HG02852 (cell line): ENCODE measurements around the gene HUS1.
"Not testable (repeated sequence)": the region's sequence is repeated elsewhere in the genome, so short reads cannot be mapped to it uniquely, and the experiment has no call there.

ENCODE experiments used
- ATAC-seq: cut with Tn5 transposase; IDR thresholded peaks from one replicate; pipeline ENCODE4 v1.9.1; 2021; ENCODE audit warnings: mild to moderate bottlenecking, moderate library complexity; ENCODE audit not compliant: unreplicated experiment

HUS1 gene

DNA sequence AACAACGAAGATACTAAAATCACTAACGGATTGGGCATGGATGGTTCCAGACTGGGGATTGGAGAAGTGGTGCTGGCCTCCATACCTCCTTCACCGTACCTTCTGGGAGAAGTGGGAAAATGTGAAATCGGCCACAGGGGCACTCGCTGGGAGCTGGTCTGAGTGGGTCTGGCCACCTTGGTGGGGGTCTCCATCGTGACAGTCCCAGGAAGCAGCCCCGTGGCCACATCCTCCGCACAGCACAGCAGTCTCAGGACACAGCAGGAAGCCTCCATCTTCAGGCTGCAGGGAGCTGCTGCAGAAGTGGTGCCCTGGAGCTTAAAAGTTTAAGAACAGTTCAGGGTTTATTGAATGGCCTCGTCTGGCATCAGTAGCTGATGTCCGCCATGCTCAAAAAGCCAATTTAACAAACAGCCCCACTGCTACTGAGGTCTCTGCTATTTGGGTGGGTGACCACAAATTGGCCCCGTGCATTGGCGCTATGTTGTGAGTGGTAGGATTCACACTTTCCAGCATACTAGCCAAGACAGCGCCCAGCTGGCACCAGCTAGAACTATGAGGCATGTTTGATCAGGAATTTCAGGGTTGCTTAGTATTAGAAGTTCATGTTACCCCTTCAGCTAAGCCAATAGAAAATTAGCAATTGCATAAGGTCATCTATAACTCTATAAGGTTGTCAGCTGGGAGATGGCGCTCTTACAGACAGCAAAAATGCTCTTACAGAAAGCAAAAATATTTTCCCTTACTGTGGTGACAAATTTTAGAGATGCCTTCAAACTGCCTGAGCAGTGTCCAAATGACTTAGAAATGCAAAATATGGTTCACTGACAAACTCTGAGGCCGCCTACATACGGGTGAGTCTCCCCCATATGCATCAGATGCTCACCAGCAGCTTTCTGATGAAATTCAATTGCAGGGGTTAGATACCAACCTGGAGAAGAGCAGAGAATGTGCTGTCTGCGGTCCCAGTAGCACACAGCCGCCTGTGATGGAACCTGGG is 48.1 kb downstream of the HUS1 start:
- ATAC-seq = peak; percentile 34

DNA sequence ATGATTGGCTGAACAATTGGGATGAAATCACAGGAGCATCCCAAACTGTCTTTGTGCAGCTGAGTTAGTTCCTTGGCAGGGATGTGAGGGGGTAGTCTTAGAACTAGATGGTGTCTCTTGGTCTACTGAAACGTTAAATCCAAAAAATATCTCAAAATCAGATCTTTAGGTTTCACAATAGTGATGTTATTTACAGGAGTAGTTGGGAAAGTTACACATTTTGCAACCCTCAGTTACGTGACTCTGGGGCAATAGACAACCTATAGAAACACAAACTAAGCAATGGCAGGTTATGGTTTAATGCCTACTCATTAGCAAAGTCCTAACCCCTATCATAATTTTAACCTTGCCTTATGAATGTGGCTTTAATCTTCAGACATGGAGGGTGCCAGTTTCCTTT is 55.1 kb downstream of the HUS1 start:
- no peak for ATAC-seq

DNA sequence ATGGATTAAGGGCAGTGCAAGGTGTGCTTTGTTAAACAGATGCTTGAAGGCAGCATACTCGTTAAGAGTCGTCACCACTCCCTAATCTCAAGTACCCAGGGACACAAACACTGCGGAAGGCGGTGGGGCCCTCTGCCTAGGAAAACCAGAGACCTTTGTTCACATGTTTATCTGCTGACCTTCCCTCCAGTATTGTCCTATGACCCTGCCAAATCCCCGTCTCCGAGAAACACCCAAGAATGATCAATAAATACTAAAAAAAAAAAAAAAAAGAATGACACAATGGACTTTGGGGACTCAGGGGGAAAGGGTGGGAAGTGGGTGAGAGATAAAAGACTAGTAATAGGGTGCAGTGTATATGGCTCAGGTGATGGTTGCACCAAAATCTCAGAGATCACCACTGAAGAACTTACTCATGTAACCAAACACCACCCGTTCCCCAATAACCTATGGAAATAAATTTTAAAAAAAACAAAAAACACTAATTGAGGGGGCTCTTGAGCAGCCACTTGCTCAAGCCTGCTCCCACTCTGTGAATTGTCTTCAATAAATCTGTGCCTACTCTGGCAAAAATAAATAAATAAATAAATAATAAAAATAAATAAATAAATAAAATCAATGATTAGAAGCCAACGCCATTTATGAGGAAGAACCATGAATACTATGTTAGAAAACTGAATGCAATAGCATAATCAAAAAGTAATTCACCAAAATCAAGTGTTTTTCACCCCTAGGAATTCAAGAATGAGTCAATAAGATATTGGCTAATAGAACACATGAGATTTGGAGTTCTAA is 56.1 kb downstream of the HUS1 start:
- not testable (repeated sequence) for ATAC-seq

DNA sequence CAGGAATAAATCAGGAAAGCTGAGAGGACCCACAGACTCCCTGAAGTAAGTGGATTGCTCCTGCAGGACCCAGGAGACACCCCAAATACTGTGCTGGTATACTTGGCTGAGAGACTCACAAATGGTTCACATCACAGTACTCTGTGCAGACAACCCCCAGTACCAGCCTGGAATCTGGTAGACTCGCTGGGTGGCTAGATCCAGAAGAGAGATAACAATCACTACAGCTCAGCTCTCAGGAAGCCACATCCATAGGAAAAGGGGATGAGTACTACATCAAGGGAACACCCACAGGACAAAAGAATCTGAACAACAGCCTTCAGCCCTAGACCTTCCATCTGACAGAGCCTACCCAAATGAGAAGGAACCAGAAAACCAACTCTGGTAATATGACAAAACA is 62.9 kb downstream of the HUS1 start:
- not testable (repeated sequence) for ATAC-seq

DNA sequence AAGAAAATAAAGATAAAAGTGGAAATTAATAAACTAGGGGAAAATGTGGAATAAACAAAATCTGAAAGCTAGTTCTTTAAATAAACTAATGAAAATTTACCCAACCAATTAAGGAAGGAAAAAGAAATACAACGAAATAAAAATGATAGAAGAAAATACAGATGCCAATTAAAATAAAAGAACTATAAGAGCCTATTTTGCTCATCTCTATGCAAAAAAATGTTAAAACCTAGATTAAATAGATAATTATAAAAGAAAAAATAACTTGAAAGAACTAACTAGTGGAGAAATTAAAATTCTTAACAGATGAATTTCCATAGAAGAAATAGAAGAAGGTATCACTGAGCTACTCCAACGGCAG is 63.8 kb downstream of the HUS1 start:
- no peak for ATAC-seq

DNA sequence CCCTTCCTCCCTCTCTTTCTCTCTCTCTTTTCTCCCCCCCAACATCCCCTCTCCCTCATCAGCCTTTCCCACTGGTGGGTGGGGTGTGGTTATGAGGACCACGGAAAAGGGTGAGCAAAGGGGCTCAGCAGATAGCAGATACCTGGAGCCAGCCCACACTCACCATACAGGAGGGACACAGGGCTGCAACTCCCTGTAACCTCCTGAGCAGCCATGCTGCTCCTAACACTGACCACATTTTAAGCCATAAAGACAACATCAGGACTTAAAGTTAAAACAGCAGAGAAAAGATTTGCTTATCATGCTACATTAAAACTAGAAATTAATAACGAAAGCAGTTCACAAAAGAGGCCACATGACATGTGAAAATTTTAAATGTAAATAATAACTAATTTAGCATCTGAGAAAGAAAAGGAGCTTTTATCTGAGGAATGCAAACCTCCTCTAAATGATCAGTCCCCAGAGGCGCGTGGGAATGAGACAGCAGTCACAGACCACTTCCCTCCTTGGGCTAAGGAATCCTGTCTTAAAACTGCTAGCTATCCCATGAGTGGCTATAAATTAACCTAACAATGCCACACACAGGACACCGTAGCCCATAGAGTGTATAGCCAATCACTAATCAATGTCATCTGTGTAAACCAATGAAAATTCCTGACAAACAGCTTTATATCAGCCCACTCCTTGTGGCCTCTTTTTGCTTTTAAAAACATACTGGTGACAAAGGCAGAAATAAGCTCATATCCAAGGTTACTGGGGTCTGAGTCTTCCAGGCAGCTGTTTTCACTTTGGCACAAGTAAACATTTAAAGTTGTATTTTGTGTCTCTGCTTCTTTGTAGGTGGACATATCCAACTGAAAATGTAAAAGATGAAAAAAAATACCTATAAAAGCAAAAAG is 64.4 kb downstream of the HUS1 start:
- ATAC-seq = no peak
